Cardiac septum (tissue), 1 donor: ENCODE data around the gene HAUS5. TPM values are rescaled to one million over a fixed set of nuclear protein-coding genes. Genes with fewer than 3 reads are reported as not detected.
A peak's percentile ranks its signal among the peaks of the same experiment; 100 is the strongest.
"Not testable (repeated sequence)": the region's sequence is repeated elsewhere in the genome, so short reads cannot be mapped to it uniquely, and the experiment has no call there.

Source experiments
- DNase-seq: peaks from one replicate; pipeline ENCODE4 v3.0.0-alpha.2; 2020; ENCODE audit warnings: low spot score
- intact Hi-C: fragments of 100-400 bp; cut with DNase I; formaldehyde crosslinking; loops from one replicate; pipeline ENCODE4 v1.14.0; 2022
- total RNA-seq: library from RNA; stranded (reverse); fragmentation: NEBNext Ultra II Directional; extraction: Animal tissue kit (Norgen Biotek cat#: 25700); gene quantifications from one replicate; pipeline ENCODE4 v1.2.1, GENCODE V29; 2021
- donor health status: DM: no; HTN: no; CAD: no.

The HAUS5 gene
- total RNA-seq, 1 donor from 2014 or later = 5.9 TPM

- intact Hi-C loops, DNase-seq: not testable (repeated sequence)
Measured at GRCh38 chr19:35604436-35604835, 8.1 kb upstream of the HAUS5 start.

- DNase-seq, intact Hi-C loops: not testable (repeated sequence)
Measured at GRCh38 chr19:35607170-35607569, 5.4 kb upstream of the HAUS5 start.

GRCh38 chr19:35607661-35608060 lies 4.9 kb upstream of the HAUS5 start:
- DNase-seq = no peak
- intact Hi-C loops = no loop called here

GRCh38 chr19:35608251-35608650 lies 4.3 kb upstream of the HAUS5 start:
- intact Hi-C loops = no loop called here
- DNase-seq = no peak

- intact Hi-C loops = loop anchor here (5.0 kb wide), 1 partner anchor 63 kb away; the partner anchor contains the start of gene TMEM147
- DNase-seq = no peak
Measured at GRCh38 chr19:35609851-35610353, 2.6 kb upstream of the HAUS5 start.

- no peak for DNase-seq
- intact Hi-C loops = loop anchor here (2.0 to 5.0 kb wide), 2 partner anchors 17 to 65 kb away; partner anchors contain the start of genes RBM42 and TMEM147
Measured at GRCh38 chr19:35612224-35612558, 344 bp upstream of the HAUS5 start.

- intact Hi-C loops = loop anchor here (2.0 to 5.0 kb wide), 2 partner anchors 15 to 66 kb away; partner anchors contain the start of genes RBM42 and TMEM147
- DNase-seq = no peak
Measured at GRCh38 chr19:35613574-35613973, 1.0 kb downstream of the HAUS5 start.

GRCh38 chr19:35615036-35615435 lies 2.5 kb downstream of the HAUS5 start:
- DNase-seq = no peak

GRCh38 chr19:35618857-35619256 lies 6.3 kb downstream of the HAUS5 start:
- intact Hi-C loops = no loop called here
- no peak for DNase-seq

More at GRCh38 chr19:35615036-35615435, 2.5 kb downstream of the HAUS5 start:
- intact Hi-C loops = no loop called here

GRCh38 chr19:35619290-35619923 lies 6.9 kb downstream of the HAUS5 start:
- intact Hi-C loops = no loop called here
- no peak for DNase-seq

GRCh38 chr19:35620001-35620400 lies 7.5 kb downstream of the HAUS5 start:
- DNase-seq = no peak
- intact Hi-C loops = no loop called here

- no peak for DNase-seq
- intact Hi-C loops = no loop called here
Measured at GRCh38 chr19:35621708-35622107, 9.2 kb downstream of the HAUS5 start.

GRCh38 chr19:35622750-35623149 lies 10.2 kb downstream of the HAUS5 start:
- intact Hi-C loops = no loop called here
- DNase-seq = no peak

- intact Hi-C loops = no loop called here
- DNase-seq = no peak
Measured at GRCh38 chr19:35623327-35624010, 10.9 kb downstream of the HAUS5 start.

- intact Hi-C loops = loop anchor here (2.0 kb wide), 2 partner anchors 15 to 17 kb away; partner anchors contain the start of gene HAUS5
- DNase-seq = no peak
Measured at GRCh38 chr19:35628264-35628564, 15.7 kb downstream of the HAUS5 start.

GRCh38 chr19:35628565-35629331 lies 16.2 kb downstream of the HAUS5 start, which contains the start of gene RBM42:
RBM42 (plus strand) TSS chr19:35629036; CDS start chr19:35629154, 118 bp downstream.
- peak; percentile 96 for DNase-seq
- intact Hi-C loops = loop anchor here (2.0 kb wide), 2 partner anchors 16 kb away; partner anchors contain the start of gene HAUS5

GRCh38 chr19:35629332-35629633 lies 16.7 kb downstream of the HAUS5 start:
- no peak for DNase-seq
- intact Hi-C loops = loop anchor here (2.0 kb wide), 2 partner anchors 16 kb away; partner anchors contain the start of gene HAUS5

GRCh38 chr19:35633727-35634440 lies 21.3 kb downstream of the HAUS5 start:
- intact Hi-C loops = no loop called here
- DNase-seq = no peak

- intact Hi-C loops = no loop called here
- DNase-seq = no peak
Measured at GRCh38 chr19:35636651-35637050, 24.1 kb downstream of the HAUS5 start.

GRCh38 chr19:35637165-35637564 lies 24.6 kb downstream of the HAUS5 start:
- no peak for DNase-seq

More at GRCh38 chr19:35637165-35637564, 24.6 kb downstream of the HAUS5 start:
- intact Hi-C loops = no loop called here
